WTC11 (cell line): ENCODE results near the gene KIAA1958.

Experiments used
- FOXJ3 ChIP-seq: sonication (generic); formaldehyde crosslinking; IDR thresholded peaks from 2 replicates; pipeline ENCODE4 v1.9.0; 2021; ENCODE audit warnings: missing genetic modification reagents, mild to moderate bottlenecking, borderline replicate concordance
- TF ChIP-seq, protein P1 (sequence below): fragments of 200-600 bp; IDR thresholded peaks from 2 replicates; pipeline ENCODE4 v1.8.0; 2022; ENCODE audit warnings: antibody characterized with exemption
- TF ChIP-seq, protein P2 (sequence below): sonication (generic); formaldehyde crosslinking; IDR thresholded peaks from 2 replicates; pipeline ENCODE4 v1.8.0; 2022; ENCODE audit warnings: mild to moderate bottlenecking, missing genetic modification reagents

DNA sequence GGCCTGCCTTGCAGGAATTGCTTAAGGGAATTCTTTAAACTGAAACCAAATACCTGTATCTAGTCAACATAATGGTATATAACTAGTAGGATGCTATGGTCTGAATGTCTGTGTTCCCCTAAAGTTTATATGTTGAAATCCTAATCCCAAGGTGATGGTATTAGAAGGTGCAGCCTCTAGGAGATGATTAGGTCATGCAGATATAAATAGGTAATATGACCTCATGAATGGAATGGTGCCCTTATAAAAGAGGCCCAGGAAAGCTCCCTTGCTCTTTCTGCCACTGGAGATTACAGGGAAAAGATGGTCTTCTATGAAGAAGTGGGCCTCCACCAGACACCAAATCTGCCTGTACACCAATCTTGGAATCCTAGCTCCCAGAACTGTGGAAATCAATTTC, 7.4 kb upstream of the KIAA1958 start:
- TF ChIP-seq, protein P1, sequence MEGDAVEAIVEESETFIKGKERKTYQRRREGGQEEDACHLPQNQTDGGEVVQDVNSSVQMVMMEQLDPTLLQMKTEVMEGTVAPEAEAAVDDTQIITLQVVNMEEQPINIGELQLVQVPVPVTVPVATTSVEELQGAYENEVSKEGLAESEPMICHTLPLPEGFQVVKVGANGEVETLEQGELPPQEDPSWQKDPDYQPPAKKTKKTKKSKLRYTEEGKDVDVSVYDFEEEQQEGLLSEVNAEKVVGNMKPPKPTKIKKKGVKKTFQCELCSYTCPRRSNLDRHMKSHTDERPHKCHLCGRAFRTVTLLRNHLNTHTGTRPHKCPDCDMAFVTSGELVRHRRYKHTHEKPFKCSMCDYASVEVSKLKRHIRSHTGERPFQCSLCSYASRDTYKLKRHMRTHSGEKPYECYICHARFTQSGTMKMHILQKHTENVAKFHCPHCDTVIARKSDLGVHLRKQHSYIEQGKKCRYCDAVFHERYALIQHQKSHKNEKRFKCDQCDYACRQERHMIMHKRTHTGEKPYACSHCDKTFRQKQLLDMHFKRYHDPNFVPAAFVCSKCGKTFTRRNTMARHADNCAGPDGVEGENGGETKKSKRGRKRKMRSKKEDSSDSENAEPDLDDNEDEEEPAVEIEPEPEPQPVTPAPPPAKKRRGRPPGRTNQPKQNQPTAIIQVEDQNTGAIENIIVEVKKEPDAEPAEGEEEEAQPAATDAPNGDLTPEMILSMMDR, result no peak
- TF ChIP-seq, protein P2, sequence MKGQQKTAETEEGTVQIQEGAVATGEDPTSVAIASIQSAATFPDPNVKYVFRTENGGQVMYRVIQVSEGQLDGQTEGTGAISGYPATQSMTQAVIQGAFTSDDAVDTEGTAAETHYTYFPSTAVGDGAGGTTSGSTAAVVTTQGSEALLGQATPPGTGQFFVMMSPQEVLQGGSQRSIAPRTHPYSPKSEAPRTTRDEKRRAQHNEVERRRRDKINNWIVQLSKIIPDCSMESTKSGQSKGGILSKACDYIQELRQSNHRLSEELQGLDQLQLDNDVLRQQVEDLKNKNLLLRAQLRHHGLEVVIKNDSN (CRISPR knock-in tag), result no peak
- no peak for TF ChIP-seq FOXJ3 (CRISPR knock-in tag)
